ENCODE data around the gene TCEAL7.

DNA sequence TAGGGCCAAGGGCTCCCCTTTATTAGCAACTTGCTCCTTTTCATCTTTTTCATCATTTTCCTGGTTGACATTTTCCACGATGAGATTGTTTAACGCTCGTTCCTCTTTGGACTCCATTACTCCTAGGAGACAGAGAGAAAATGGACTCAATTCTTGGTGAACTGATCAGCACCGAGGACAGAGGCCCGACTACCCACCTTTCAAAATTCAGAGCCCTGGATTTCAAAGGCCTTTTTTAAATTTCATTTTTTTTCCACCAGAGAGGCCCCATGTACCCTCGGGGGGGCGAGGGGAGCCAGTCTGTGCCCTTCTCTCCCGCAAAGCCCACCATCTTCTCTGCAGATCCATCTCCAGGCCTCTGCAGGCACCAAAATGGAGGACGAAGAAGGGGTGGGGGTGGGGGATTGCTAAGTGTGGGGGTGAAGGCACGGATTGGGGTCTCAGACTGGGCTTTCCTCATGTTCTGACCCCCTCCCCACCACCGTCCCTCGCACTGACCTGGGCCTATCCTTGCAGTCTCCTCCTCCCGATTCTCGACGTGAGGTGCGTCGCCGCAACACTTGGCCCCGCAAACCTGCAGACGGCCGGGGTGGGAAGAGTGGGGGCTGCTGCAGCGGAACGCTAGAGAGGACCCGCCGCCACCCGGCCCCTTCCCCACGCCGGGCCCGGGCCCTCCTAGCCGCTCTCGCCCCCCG lies 20.0 kb upstream of the TCEAL7 start:
- no peak for TF ChIP-seq POLR2A (IDR thresholded peaks at IDR 0.05)
- TF ChIP-seq POLR2AphosphoS5 (IDR thresholded peaks at IDR 0.05): no peak
- TF ChIP-seq, protein P1, sequence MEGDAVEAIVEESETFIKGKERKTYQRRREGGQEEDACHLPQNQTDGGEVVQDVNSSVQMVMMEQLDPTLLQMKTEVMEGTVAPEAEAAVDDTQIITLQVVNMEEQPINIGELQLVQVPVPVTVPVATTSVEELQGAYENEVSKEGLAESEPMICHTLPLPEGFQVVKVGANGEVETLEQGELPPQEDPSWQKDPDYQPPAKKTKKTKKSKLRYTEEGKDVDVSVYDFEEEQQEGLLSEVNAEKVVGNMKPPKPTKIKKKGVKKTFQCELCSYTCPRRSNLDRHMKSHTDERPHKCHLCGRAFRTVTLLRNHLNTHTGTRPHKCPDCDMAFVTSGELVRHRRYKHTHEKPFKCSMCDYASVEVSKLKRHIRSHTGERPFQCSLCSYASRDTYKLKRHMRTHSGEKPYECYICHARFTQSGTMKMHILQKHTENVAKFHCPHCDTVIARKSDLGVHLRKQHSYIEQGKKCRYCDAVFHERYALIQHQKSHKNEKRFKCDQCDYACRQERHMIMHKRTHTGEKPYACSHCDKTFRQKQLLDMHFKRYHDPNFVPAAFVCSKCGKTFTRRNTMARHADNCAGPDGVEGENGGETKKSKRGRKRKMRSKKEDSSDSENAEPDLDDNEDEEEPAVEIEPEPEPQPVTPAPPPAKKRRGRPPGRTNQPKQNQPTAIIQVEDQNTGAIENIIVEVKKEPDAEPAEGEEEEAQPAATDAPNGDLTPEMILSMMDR (IDR thresholded peaks at IDR 0.05): no peak

Data from prostate gland (tissue), 2 donors.